ENCODE data around the gene PIGK. TPM values are rescaled to one million over a fixed set of nuclear protein-coding genes. Genes with fewer than 3 reads are reported as not detected.

The PIGK gene
- total RNA-seq, 2 experiments from 2014 or later, result 8.6 to 17.4 TPM

DNA sequence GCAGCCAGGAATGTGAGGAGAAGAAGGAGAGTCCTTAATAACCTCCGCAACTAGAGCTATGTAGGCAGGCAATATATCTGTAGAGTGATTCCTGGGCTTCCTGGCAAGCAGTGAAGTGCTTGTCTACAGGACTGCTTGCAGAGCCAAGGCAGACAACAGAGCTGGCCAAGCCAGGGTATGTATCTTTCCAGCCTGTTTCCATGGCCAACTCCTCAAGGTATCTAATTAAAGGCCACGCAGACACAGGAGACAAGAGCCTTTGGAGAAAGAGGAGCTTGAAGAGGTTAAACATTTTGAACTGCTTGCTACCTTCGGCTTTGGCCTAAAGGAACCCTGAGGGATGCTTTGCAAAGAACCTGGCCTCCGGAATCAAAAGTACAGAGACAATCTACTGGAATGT lies 137.4 kb downstream of the PIGK start:
- Histone ChIP-seq H3K79me2 (ENCODE audit: insufficient read depth, low read depth, low read length) (no peaks in the 10 kb centered on the region), H3K4me2 (ENCODE audit: low read length) (no peak overlapping the region), H3K9me2 (ENCODE audit: insufficient read depth, low read length) (no peaks in the 10 kb centered on the region), H3K27ac (ENCODE audit: low read depth, low read length, poor library complexity, severe bottlenecking) (no peak overlapping the region), H4K20me1 (ENCODE audit: insufficient read depth, low read length) (no peaks in the 10 kb centered on the region), H3K9me3 (ENCODE audit: low read length) (no peaks in the 10 kb centered on the region), H3K36me3 (ENCODE audit: insufficient read depth, low read length) (no peaks in the 10 kb centered on the region), H3K4me1 (ENCODE audit: insufficient read depth, low read length, poor library complexity, severe bottlenecking) (no peaks in the 10 kb centered on the region), H3K4me3 (ENCODE audit: low read depth, low read length, poor library complexity, severe bottlenecking) (no peak overlapping the region), H2AFZ (ENCODE audit: low read length) (no peak overlapping the region)
- POLR2A ChIA-PET, result no interaction called here
- CTCF ChIA-PET (ENCODE audit: unreplicated experiment), result no interaction called here
- TF ChIP-seq, protein P1, sequence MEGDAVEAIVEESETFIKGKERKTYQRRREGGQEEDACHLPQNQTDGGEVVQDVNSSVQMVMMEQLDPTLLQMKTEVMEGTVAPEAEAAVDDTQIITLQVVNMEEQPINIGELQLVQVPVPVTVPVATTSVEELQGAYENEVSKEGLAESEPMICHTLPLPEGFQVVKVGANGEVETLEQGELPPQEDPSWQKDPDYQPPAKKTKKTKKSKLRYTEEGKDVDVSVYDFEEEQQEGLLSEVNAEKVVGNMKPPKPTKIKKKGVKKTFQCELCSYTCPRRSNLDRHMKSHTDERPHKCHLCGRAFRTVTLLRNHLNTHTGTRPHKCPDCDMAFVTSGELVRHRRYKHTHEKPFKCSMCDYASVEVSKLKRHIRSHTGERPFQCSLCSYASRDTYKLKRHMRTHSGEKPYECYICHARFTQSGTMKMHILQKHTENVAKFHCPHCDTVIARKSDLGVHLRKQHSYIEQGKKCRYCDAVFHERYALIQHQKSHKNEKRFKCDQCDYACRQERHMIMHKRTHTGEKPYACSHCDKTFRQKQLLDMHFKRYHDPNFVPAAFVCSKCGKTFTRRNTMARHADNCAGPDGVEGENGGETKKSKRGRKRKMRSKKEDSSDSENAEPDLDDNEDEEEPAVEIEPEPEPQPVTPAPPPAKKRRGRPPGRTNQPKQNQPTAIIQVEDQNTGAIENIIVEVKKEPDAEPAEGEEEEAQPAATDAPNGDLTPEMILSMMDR (conservative IDR thresholded peaks at IDR 0.05; ENCODE audit: low read length), result no peak
- TF ChIP-seq EZH2phosphoT487 (IDR thresholded peaks at IDR 0.05; ENCODE audit: borderline replicate concordance, low read depth, low read length), result no peak
- BruUV-seq (replicated peaks), result no TSS peak
- intact Hi-C loops (cut with micrococcal nuclease; ENCODE audit: unreplicated experiment), result no loop called here
- DNase-seq (ENCODE audit: low spot score), result no peak

GRCh38 chr1:77076759-77077158 lies 142.5 kb downstream of the PIGK start:
- BruUV-seq (replicated peaks), result no TSS peak
- H3K36me3 ChIP-seq (ENCODE audit: insufficient read depth, low read length), result no peaks in the 10 kb centered on the region
- H3K4me1 ChIP-seq (ENCODE audit: insufficient read depth, low read length, poor library complexity, severe bottlenecking), result no peaks in the 10 kb centered on the region
- H2AFZ ChIP-seq (ENCODE audit: low read length), result no peak overlapping the region
- DNase-seq (ENCODE audit: low spot score), result no peak
- H4K20me1 ChIP-seq (ENCODE audit: insufficient read depth, low read length), result no peaks in the 10 kb centered on the region
- TF ChIP-seq, protein P1 (conservative IDR thresholded peaks at IDR 0.05; ENCODE audit: low read length), result no peak
- TF ChIP-seq EZH2phosphoT487 (IDR thresholded peaks at IDR 0.05; ENCODE audit: borderline replicate concordance, low read depth, low read length), result no peak
- no peak overlapping the region for H3K4me3 ChIP-seq (ENCODE audit: low read depth, low read length, poor library complexity, severe bottlenecking)
- H3K27ac ChIP-seq (ENCODE audit: low read depth, low read length, poor library complexity, severe bottlenecking), result no peak overlapping the region
- intact Hi-C loops (cut with micrococcal nuclease; ENCODE audit: unreplicated experiment), result no loop called here
- H3K9me2 ChIP-seq (ENCODE audit: insufficient read depth, low read length), result no peaks in the 10 kb centered on the region
- CTCF ChIA-PET (ENCODE audit: unreplicated experiment), result no interaction called here
- POLR2A ChIA-PET, result no interaction called here
- H3K4me2 ChIP-seq (ENCODE audit: low read length), result no peak overlapping the region
- no peaks in the 10 kb centered on the region for H3K9me3 ChIP-seq (ENCODE audit: low read length)
- H3K79me2 ChIP-seq (ENCODE audit: insufficient read depth, low read depth, low read length), result no peaks in the 10 kb centered on the region

- H3K36me3 ChIP-seq (ENCODE audit: insufficient read depth, low read length), result no peaks in the 10 kb centered on the region
- H4K20me1 ChIP-seq (ENCODE audit: insufficient read depth, low read length), result no peaks in the 10 kb centered on the region
- ChIA-PET CTCF (ENCODE audit: unreplicated experiment) (no interaction called here), POLR2A (interaction anchor here (1.1 kb wide), 1 partner anchor 10 kb away, joined by 3 read pairs; no protein-coding TSS in a partner anchor)
- no peak overlapping the region for H3K4me2 ChIP-seq (ENCODE audit: low read length)
- intact Hi-C loops (cut with micrococcal nuclease; ENCODE audit: unreplicated experiment), result no loop called here
- no peak overlapping the region for H3K27ac ChIP-seq (ENCODE audit: low read depth, low read length, poor library complexity, severe bottlenecking)
- no peaks in the 10 kb centered on the region for H3K9me3 ChIP-seq (ENCODE audit: low read length)
- no peaks in the 10 kb centered on the region for H3K4me1 ChIP-seq (ENCODE audit: insufficient read depth, low read length, poor library complexity, severe bottlenecking)
- no TSS peak for BruUV-seq (replicated peaks)
- TF ChIP-seq, protein P1 (conservative IDR thresholded peaks at IDR 0.05; ENCODE audit: low read length), result no peak
- no peak for TF ChIP-seq EZH2phosphoT487 (IDR thresholded peaks at IDR 0.05; ENCODE audit: borderline replicate concordance, low read depth, low read length)
- H3K79me2 ChIP-seq (ENCODE audit: insufficient read depth, low read depth, low read length), result no peaks in the 10 kb centered on the region
- H2AFZ ChIP-seq (ENCODE audit: low read length), result no peak overlapping the region
- H3K9me2 ChIP-seq (ENCODE audit: insufficient read depth, low read length), result no peaks in the 10 kb centered on the region
- H3K4me3 ChIP-seq (ENCODE audit: low read depth, low read length, poor library complexity, severe bottlenecking), result no peak overlapping the region
- DNase-seq (ENCODE audit: low spot score), result no peak
These were observed 151.2 kb downstream of the PIGK start for GRCh38 chr1:77068013-77068412.
